Transverse colon (tissue), 4 donors: Measurements from ENCODE around the gene SCG3. TPM values are rescaled to one million over a fixed set of nuclear protein-coding genes. Genes with fewer than 3 reads are reported as not detected.

ENCODE experiments used
- DNase-seq: peaks from one replicate; pipeline ENCODE4 v3.0.0-alpha.2; 2019
- H3K27ac ChIP-seq, 4 donors: fragments of 200-600 bp; sonication (generic); 2 replicates each; pipeline ENCODE4 v1.5.1; 2016 to 2018; ENCODE audit warnings: inconsistent platforms in 4 of 4
- H3K27me3 ChIP-seq: fragments of 200-600 bp; sonication (generic); 2 replicates; pipeline ENCODE4 v1.5.1; 2017; ENCODE audit warnings: inconsistent platforms
- H3K36me3 ChIP-seq, 4 donors: fragments of 200-600 bp; sonication (generic); 2 replicates each; pipeline ENCODE4 v1.5.1; 2017 to 2019; ENCODE audit warnings: inconsistent platforms in 4 of 4
- H3K4me1 ChIP-seq, 4 donors: fragments of 200-600 bp; sonication (generic); 2 replicates each; pipeline ENCODE4 v1.5.1; 2017 to 2020; ENCODE audit warnings: inconsistent platforms in 4 of 4
- H3K4me3 ChIP-seq, 4 donors: fragments of 200-600 bp; sonication (generic); 1 replicate in 1 of 4; 2 replicates in 3 of 4; pipeline versions ENCODE4 v1.5.1 to v1.6.1; 2017 to 2019; ENCODE audit warnings: inconsistent platforms in 4 of 4
- H3K9me3 ChIP-seq, 2 donors: fragments of 200-600 bp; sonication (generic); 2 replicates each; pipeline ENCODE4 v1.5.1; 2017 to 2019; ENCODE audit warnings: inconsistent platforms in 2 of 2
- CTCF ChIP-seq, 5 experiments: fragments of 200-600 bp in 3 of 5; fragments of 450-650 bp in 2 of 5; sonication (generic) in 3 of 5; IDR thresholded peaks; 1 replicate in 2 of 5; 2 replicates in 3 of 5; pipeline ENCODE4 v1.5.1; 2016 to 2017; ENCODE audit warnings: antibody characterized with exemption in 5 of 5, inconsistent platforms in 3 of 5, mild to moderate bottlenecking in 2 of 5, moderate library complexity in 1 of 5
- EP300 ChIP-seq: sonication (generic); formaldehyde crosslinking; IDR thresholded peaks from one replicate; pipeline ENCODE4 v1.6.1; 2017; ENCODE audit warnings: antibody characterized with exemption, low read depth
- POLR2A ChIP-seq: fragments of 450-650 bp; IDR thresholded peaks from one replicate; pipeline ENCODE4 v1.6.1; 2016; ENCODE audit warnings: antibody characterized with exemption, mild to moderate bottlenecking, moderate library complexity
- POLR2AphosphoS5 ChIP-seq, 3 donors: sonication (generic); formaldehyde crosslinking; IDR thresholded peaks; one replicate each; pipeline ENCODE4 v1.6.1; 2016; ENCODE audit warnings: antibody characterized with exemption in 3 of 3
- WGBS, 2 donors: methylation state at CpG; one replicate each; pipeline ENCODE4 v1.1.5; 2018; ENCODE audit warnings: low coverage in 1 of 2; 5-methylcytosine and 5-hydroxymethylcytosine counted together
- in situ Hi-C, 4 donors: fragments of 200-750 bp; cut with MboI; loops; one replicate each; pipeline versions ENCODE4 v1.15.0 to v1.15.1; 2017; ENCODE audit warnings: low sequenced_read_pairs in 3 of 4, low pct_ligation_motif_present in 1 of 4, low pct_unique_long_range_greater_than_20kb in 1 of 4
- intact Hi-C: fragments of 100-400 bp; cut with DNase I; formaldehyde crosslinking; loops from one replicate; pipeline ENCODE4 v1.15.1; 2023; ENCODE audit warnings: low total_unique reads
- total RNA-seq, 4 donors: library from RNA; depleted of rRNA; stranded (reverse); fragments of >200 nt; gene quantifications; one replicate each; pipeline ENCODE4 v1.1.0, GENCODE V29; 2016

The SCG3 gene
- total RNA-seq, 4 donors from 2014 or later, result 0.55 to 3.6 (median 0.95) TPM; not detected in 1

DNA sequence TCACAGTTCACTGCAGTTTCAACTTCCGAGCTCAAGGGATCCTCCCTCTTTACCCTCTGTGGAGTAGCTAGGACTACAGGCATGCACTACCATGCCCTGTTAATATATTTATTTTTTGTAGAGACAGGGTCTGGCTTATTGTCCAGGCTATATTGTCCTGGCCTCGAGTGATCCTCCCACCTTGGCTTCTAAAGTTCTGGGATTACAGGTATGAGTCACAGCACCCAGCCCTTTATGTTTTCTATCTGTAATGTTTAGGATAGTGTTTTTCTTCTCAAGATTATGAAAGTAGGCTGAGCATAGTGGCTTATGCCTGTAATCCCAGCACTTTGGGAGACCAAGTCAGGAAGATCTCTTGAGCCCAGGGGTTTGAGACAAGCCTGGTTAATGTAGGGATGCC, 11.9 kb upstream of the SCG3 start:
- Histone ChIP-seq H3K27ac (no peak overlapping the region), H3K4me3 (no peak overlapping the region), H3K4me1 (no peaks in the 10 kb centered on the region), H3K36me3 (no peaks in the 10 kb centered on the region), H3K27me3 (peaks cover 11% of the 10 kb centered on the region), H3K9me3 (no peaks in the 10 kb centered on the region)
- no peak for DNase-seq
- in situ Hi-C loops, result no loop called here
- TF ChIP-seq POLR2A (no peak), EP300 (no peak), CTCF (IDR thresholded peaks at IDR 0.05) (no peak), POLR2AphosphoS5 (IDR thresholded peaks at IDR 0.05) (no peak)
- intact Hi-C loops, result no loop called here
- 61 to 70% methylated on average over 2 of the region's 2 CpGs for WGBS, 2 donors

DNA sequence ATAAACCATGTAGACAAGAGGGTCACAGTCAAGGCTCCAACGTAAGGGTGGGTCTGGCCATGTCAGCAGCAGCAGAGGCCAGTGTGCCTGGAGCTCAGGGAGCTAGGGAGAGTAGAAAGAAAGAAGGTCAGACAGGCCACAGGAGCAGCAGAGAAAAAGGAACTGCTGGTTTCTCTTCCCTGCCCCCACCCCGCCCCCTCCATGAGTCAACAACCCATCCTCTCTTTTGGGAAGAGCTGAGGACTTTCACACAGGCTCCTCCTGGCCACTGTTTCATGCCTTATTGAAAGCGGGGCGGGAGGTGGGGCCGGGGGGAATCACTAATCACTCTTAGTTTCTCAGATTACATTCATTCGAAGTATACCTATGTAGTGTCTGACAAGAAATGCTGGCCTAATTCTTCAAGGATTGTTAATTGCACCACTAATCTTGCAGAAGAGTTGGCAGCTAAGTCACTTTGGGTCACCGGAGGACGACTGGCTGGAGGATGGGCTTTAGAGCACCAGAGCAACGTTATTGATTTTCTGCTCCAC, 9.1 kb upstream of the SCG3 start:
- 38 to 43% methylated on average over 7 to 9 of the region's 9 CpGs for WGBS, 2 donors
- peaks cover 11% of the 10 kb centered on the region for H3K27me3 ChIP-seq
- H3K27ac ChIP-seq, result no peak overlapping the region
- no peaks in the 10 kb centered on the region for H3K4me1 ChIP-seq
- no peaks in the 10 kb centered on the region for H3K36me3 ChIP-seq
- H3K9me3 ChIP-seq, result no peaks in the 10 kb centered on the region
- DNase-seq, result no peak
- no peak for TF ChIP-seq POLR2AphosphoS5 (IDR thresholded peaks at IDR 0.05)
- TF ChIP-seq EP300, result no peak
- no peak for TF ChIP-seq CTCF (IDR thresholded peaks at IDR 0.05)
- no peak for TF ChIP-seq POLR2A
- intact Hi-C loops, result no loop called here
- in situ Hi-C loops, result no loop called here
- H3K4me3 ChIP-seq, result no peak overlapping the region

DNA sequence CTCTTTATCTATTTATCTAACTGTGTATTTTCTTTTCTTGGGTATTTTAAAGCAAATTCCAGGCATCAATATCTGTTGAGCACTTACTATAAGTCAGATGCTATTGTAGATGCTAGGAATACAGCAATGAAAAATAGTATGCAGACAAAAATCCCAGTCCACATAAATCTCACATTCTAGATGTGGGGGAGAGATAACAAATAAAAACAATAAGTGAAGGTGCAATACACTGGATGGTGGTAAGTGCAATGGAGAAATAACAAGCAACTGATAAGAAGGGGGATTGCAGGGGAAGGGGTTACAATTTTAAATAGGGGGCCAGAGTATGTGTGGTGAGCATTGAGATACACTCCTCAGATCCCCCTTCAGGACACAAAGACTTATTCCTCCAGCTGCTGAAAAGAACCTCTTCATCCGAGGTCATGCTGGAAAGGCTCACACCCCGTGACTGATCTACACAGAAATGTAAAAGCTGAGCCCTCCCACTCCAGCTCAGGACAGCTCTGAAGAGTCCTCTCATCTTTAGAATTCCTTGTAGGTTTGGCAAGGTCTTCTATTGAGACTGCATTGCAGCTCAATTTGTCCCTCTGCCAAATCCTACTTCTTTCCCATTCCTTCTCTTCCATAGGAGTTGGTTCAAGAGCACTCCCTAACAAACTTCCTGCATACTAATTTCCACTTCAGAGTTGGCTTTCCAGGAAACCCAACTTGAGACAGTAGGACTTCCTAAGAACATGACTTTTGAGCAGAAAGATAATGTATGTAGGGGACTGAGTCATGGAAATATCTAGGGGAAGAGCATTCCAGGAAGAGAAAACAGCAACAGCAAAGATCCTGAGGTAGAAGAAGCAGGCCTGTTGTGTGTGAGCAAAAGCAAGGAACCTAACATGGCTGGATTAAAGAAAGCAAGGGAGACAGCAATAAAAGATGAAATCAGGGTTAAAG, 8.1 kb upstream of the SCG3 start:
- in situ Hi-C loops (no loop called here), intact Hi-C loops (no loop called here)
- no peak overlapping the region for H3K27ac ChIP-seq
- no peaks in the 10 kb centered on the region for H3K9me3 ChIP-seq
- H3K4me1 ChIP-seq, result no peaks in the 10 kb centered on the region
- H3K4me3 ChIP-seq, result no peak overlapping the region
- 61% methylated on average over 2 of the region's 2 CpGs; no CpG with 5 or more reads in 1 of the 2 donors for WGBS, 2 donors
- peaks cover 11% of the 10 kb centered on the region for H3K27me3 ChIP-seq
- H3K36me3 ChIP-seq, result no peaks in the 10 kb centered on the region
- no peak for DNase-seq
- no peak for TF ChIP-seq POLR2A
- TF ChIP-seq POLR2AphosphoS5 (IDR thresholded peaks at IDR 0.05), result no peak
- no peak for TF ChIP-seq CTCF (IDR thresholded peaks at IDR 0.05)
- no peak for TF ChIP-seq EP300

- peaks cover 11% of the 10 kb centered on the region for H3K27me3 ChIP-seq
- DNase-seq, result no peak
- in situ Hi-C loops, result no loop called here
- 33% methylated on average over 1 of the region's 1 CpG; no CpG with 5 or more reads in 1 of the 2 donors for WGBS, 2 donors
- H3K4me3 ChIP-seq, result no peak overlapping the region
- H3K9me3 ChIP-seq, result no peaks in the 10 kb centered on the region
- no peak overlapping the region for H3K27ac ChIP-seq
- H3K4me1 ChIP-seq, result no peaks in the 10 kb centered on the region
- intact Hi-C loops, result no loop called here
- H3K36me3 ChIP-seq, result no peaks in the 10 kb centered on the region
- no peak for TF ChIP-seq CTCF (IDR thresholded peaks at IDR 0.05)
- no peak for TF ChIP-seq POLR2AphosphoS5 (IDR thresholded peaks at IDR 0.05)
- TF ChIP-seq POLR2A, result no peak
- TF ChIP-seq EP300, result no peak
Observed at GRCh38 chr15:51675234-51675633, 6.1 kb upstream of the SCG3 start.
